WTC11 (cell line): ENCODE data around the gene WNT5B. TPM values are rescaled to one million over a fixed set of nuclear protein-coding genes. Genes with fewer than 3 reads are reported as not detected.

ENCODE experiments used
- ATAC-seq: fragments of 200-7000 bp; cut with Tn5 transposase; 2 replicates; pipeline ENCODE4 v1.10.0; 2021; ENCODE audit warnings: mild to moderate bottlenecking, moderate library complexity
- CTCF ChIA-PET: fragments of 300-600 bp; sonication (Branson Sonifier 250); formaldehyde crosslinking; loops from one replicate; lab custom pipeline; 2021; ENCODE audit warnings: antibody characterized with exemption; lab: Charles Lee
- POLR2A ChIA-PET: fragments of 350-600 bp; sonication (Branson Sonifier 250); formaldehyde crosslinking; loops from one replicate; lab custom pipeline; 2021; ENCODE audit warnings: antibody characterized with exemption; lab: Charles Lee
- DNase-seq: peaks from one replicate; pipeline ENCODE4 v3.0.0; 2021; ENCODE audit warnings: low spot score
- H3K27ac Mint-ChIP-seq: 2 replicates; pipeline ENCODE4 v1.8.0; 2021; ENCODE audit warnings: mixed read lengths
- H3K27me3 Mint-ChIP-seq: 2 replicates; pipeline ENCODE4 v1.8.0; 2021; ENCODE audit warnings: low read depth, mild to moderate bottlenecking, moderate library complexity, mixed read lengths
- H3K36me3 Mint-ChIP-seq: 2 replicates; pipeline ENCODE4 v1.8.0; 2021; ENCODE audit warnings: mixed read lengths
- H3K4me1 Mint-ChIP-seq: 2 replicates; pipeline ENCODE4 v1.8.0; 2022; ENCODE audit warnings: mixed read lengths
- H3K4me3 Mint-ChIP-seq: 2 replicates; pipeline ENCODE4 v1.8.0; 2021; ENCODE audit warnings: mild to moderate bottlenecking, moderate library complexity, mixed read lengths
- H3K9me3 Mint-ChIP-seq: 2 replicates; pipeline ENCODE4 v1.8.0; 2021; ENCODE audit warnings: mixed read lengths
- EMX1 ChIP-seq: fragments of 250-450 bp; sonication (Bioruptor Pico); IDR thresholded peaks from 2 replicates; pipeline ENCODE4 v1.8.0; 2021; ENCODE audit warnings: mild to moderate bottlenecking
- ETV6 ChIP-seq: sonication (generic); formaldehyde crosslinking; IDR thresholded peaks from 2 replicates; pipeline ENCODE4 v1.8.1; 2022; ENCODE audit warnings: mild to moderate bottlenecking, missing genetic modification reagents
- FOXP1 ChIP-seq: sonication (generic); formaldehyde crosslinking; IDR thresholded peaks from 2 replicates; pipeline ENCODE4 v1.8.0; 2022; ENCODE audit warnings: missing genetic modification reagents, mild to moderate bottlenecking, moderate library complexity, borderline replicate concordance
- GRHL2 ChIP-seq: fragments of 250-450 bp; sonication (Bioruptor Pico); IDR thresholded peaks from 2 replicates; pipeline ENCODE4 v1.8.0; 2022; ENCODE audit warnings: mild to moderate bottlenecking, moderate library complexity; ENCODE audit not compliant: insufficient replicate concordance, severe bottlenecking
- GTF2I ChIP-seq: fragments of 250-450 bp; sonication (Bioruptor Pico); conservative IDR thresholded peaks from 2 replicates; pipeline ENCODE4 v1.4.0; 2021; ENCODE audit warnings: mild to moderate bottlenecking
- MXD4 ChIP-seq: fragments of 250-450 bp; sonication (Bioruptor Pico); IDR thresholded peaks from 2 replicates; pipeline ENCODE4 v1.8.0; 2021; ENCODE audit warnings: mild to moderate bottlenecking, moderate library complexity, borderline replicate concordance
- RELA ChIP-seq: sonication (generic); formaldehyde crosslinking; IDR thresholded peaks from 2 replicates; pipeline ENCODE4 v1.8.1; 2022; ENCODE audit warnings: missing genetic modification reagents, mild to moderate bottlenecking, borderline replicate concordance
- SOX15 ChIP-seq: fragments of 250-450 bp; sonication (Bioruptor Pico); IDR thresholded peaks from 2 replicates; pipeline ENCODE4 v1.9.0; 2021; ENCODE audit warnings: mild to moderate bottlenecking
- SP1 ChIP-seq: sonication (generic); formaldehyde crosslinking; conservative IDR thresholded peaks from 2 replicates; pipeline ENCODE4 v1.8.1; 2022; ENCODE audit warnings: missing genetic modification reagents
- ZBTB21 ChIP-seq: sonication (generic); formaldehyde crosslinking; IDR thresholded peaks from 2 replicates; pipeline ENCODE4 v1.8.1; 2023; ENCODE audit warnings: mild to moderate bottlenecking, missing genetic modification reagents, borderline replicate concordance
- ZNF121 ChIP-seq: sonication (generic); formaldehyde crosslinking; IDR thresholded peaks from 2 replicates; pipeline ENCODE4 v1.8.0; 2023; ENCODE audit warnings: missing genetic modification reagents
- ZNF232 ChIP-seq: sonication (generic); formaldehyde crosslinking; IDR thresholded peaks from 2 replicates; pipeline ENCODE4 v1.8.0; 2022; ENCODE audit warnings: mild to moderate bottlenecking, missing genetic modification reagents
- ZNF416 ChIP-seq: fragments of 250-450 bp; sonication (Bioruptor Pico); IDR thresholded peaks from 2 replicates; pipeline ENCODE4 v1.9.0; 2021; ENCODE audit warnings: mild to moderate bottlenecking, inconsistent platforms
- ZNF423 ChIP-seq: fragments of 250-450 bp; sonication (Bioruptor Pico); IDR thresholded peaks from 2 replicates; pipeline ENCODE4 v2.1.2; 2022; ENCODE audit warnings: mild to moderate bottlenecking, moderate library complexity
- total RNA-seq: library from RNA; stranded (reverse); gene quantifications from 3 replicates; pipeline ENCODE4 v1.2.3, GENCODE V29; 2021
- TF ChIP-seq, protein P1 (sequence below): sonication (generic); formaldehyde crosslinking; IDR thresholded peaks from 2 replicates; pipeline ENCODE4 v1.8.0; 2023; ENCODE audit warnings: mild to moderate bottlenecking, missing genetic modification reagents
- TF ChIP-seq, protein P2 (sequence below): fragments of 250-450 bp; sonication (Bioruptor Pico); IDR thresholded peaks from 2 replicates; pipeline ENCODE4 v1.9.0; 2021; ENCODE audit warnings: moderate library complexity, mild to moderate bottlenecking, inconsistent platforms, borderline replicate concordance
- TF ChIP-seq, protein P3 (sequence below): fragments of 250-450 bp; sonication (Bioruptor Pico); IDR thresholded peaks from 2 replicates; pipeline ENCODE4 v1.8.0; 2021; ENCODE audit warnings: mild to moderate bottlenecking
- TF ChIP-seq, protein P4 (sequence below): sonication (generic); formaldehyde crosslinking; IDR thresholded peaks from 2 replicates; pipeline ENCODE4 v1.8.1; 2022; ENCODE audit warnings: mild to moderate bottlenecking, moderate library complexity, missing genetic modification reagents
- TF ChIP-seq, protein P5 (sequence below): sonication (generic); formaldehyde crosslinking; IDR thresholded peaks from 2 replicates; pipeline ENCODE4 v1.8.1; 2023; ENCODE audit warnings: mild to moderate bottlenecking, moderate library complexity, missing genetic modification reagents
- TF ChIP-seq, protein P6 (sequence below): sonication (generic); formaldehyde crosslinking; IDR thresholded peaks from 2 replicates; pipeline ENCODE4 v1.8.0; 2023; ENCODE audit warnings: missing genetic modification reagents, mild to moderate bottlenecking, borderline replicate concordance
- TF ChIP-seq, protein P7 (sequence below): sonication (generic); formaldehyde crosslinking; IDR thresholded peaks from 2 replicates; pipeline ENCODE4 v1.8.0; 2023; ENCODE audit warnings: missing genetic modification reagents
- TF ChIP-seq, protein P8 (sequence below): sonication (generic); formaldehyde crosslinking; IDR thresholded peaks from 2 replicates; pipeline ENCODE4 v1.8.1; 2023; ENCODE audit warnings: mild to moderate bottlenecking, missing genetic modification reagents, moderate library complexity

WNT5B gene
- total RNA-seq, 1 experiment from 2014 or later: 4.5 TPM

DNA sequence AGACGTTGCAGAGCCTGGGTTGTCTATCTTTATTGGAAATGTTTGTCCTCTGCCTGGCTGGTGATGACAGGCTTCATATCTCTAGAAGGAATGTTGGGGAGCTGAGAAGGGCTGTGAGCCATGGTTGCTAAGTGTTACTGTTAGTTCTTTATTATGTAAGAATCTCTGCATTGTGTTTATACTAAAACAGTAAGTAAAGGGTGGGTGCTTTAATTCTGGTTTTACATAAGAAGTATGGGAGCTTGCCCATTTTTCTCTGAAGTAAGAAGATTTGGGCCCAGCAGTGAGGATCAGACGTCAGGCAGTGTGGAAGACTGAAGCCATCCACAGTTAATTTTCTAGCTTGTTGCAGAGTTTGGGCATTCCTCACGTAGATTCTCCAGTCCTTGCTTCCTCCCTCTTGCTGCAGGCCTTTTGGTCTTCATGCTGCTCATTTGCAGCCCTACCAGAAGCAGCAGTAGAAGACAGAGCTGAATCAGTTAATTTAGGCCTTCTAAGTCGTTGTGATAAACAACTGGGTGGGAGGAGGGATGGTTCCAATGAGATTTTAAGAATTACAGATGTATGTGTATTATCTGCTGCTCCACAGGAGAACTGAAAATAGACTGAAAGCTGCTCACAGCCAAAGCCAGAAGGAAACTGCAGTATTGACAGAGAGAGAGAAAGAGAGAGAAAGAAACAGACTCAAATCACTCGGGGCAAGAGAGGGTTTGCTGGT lies 21.4 kb downstream of the WNT5B start (continued):
- TF ChIP-seq, protein P1, sequence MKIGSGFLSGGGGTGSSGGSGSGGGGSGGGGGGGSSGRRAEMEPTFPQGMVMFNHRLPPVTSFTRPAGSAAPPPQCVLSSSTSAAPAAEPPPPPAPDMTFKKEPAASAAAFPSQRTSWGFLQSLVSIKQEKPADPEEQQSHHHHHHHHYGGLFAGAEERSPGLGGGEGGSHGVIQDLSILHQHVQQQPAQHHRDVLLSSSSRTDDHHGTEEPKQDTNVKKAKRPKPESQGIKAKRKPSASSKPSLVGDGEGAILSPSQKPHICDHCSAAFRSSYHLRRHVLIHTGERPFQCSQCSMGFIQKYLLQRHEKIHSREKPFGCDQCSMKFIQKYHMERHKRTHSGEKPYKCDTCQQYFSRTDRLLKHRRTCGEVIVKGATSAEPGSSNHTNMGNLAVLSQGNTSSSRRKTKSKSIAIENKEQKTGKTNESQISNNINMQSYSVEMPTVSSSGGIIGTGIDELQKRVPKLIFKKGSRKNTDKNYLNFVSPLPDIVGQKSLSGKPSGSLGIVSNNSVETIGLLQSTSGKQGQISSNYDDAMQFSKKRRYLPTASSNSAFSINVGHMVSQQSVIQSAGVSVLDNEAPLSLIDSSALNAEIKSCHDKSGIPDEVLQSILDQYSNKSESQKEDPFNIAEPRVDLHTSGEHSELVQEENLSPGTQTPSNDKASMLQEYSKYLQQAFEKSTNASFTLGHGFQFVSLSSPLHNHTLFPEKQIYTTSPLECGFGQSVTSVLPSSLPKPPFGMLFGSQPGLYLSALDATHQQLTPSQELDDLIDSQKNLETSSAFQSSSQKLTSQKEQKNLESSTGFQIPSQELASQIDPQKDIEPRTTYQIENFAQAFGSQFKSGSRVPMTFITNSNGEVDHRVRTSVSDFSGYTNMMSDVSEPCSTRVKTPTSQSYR: no peak
- TF ChIP-seq ZNF232: no peak
- no peak for TF ChIP-seq ZNF416
- TF ChIP-seq ZNF423: no peak

DNA sequence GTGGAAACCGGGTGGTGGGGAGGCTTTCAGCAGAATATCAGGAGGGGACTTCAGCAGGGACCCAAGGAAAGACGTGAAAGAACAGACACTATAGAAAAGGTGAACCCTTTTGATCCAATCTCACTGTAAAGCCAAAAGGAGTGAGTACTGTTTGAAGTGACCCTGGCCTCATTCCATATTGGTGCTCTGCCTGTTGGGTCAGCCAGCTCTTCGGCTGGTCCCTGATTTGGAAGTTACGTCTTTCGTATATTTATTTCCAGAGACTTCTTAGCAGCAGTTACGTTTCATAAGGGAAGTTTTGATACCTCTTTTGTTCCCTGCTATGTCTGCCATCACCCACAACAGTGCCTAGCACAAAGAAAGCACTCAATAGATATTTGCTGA lies 21.9 kb downstream of the WNT5B start:
- Mint-ChIP-seq H3K9me3 (no peaks in the 10 kb centered on the region), H3K4me3 (no peak overlapping the region), H3K27ac (no peak overlapping the region), H3K36me3 (no peaks in the 10 kb centered on the region), H3K4me1 (peaks cover 12% of the 10 kb centered on the region)
- POLR2A ChIA-PET: no interaction called here
- DNase-seq (no peak), ATAC-seq (no peak)
- CTCF ChIA-PET: interaction anchor here (0.9 to 3.4 kb wide), 8 partner anchors 8 to 289 kb away, joined by 3 to 34 read pairs (median 10); partner anchors contain the start of gene WNT5B
- TF ChIP-seq, protein P2, sequence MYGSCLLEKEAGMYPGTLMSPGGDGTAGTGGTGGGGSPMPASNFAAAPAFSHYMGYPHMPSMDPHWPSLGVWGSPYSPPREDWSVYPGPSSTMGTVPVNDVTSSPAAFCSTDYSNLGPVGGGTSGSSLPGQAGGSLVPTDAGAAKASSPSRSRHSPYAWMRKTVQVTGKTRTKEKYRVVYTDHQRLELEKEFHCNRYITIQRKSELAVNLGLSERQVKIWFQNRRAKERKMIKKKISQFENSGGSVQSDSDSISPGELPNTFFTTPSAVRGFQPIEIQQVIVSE (CRISPR knock-in tag): no peak
- TF ChIP-seq, protein P3, sequence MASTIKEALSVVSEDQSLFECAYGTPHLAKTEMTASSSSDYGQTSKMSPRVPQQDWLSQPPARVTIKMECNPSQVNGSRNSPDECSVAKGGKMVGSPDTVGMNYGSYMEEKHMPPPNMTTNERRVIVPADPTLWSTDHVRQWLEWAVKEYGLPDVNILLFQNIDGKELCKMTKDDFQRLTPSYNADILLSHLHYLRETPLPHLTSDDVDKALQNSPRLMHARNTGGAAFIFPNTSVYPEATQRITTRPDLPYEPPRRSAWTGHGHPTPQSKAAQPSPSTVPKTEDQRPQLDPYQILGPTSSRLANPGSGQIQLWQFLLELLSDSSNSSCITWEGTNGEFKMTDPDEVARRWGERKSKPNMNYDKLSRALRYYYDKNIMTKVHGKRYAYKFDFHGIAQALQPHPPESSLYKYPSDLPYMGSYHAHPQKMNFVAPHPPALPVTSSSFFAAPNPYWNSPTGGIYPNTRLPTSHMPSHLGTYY: no peak
- no peak for TF ChIP-seq RELA (CRISPR knock-in tag)
- no peak for TF ChIP-seq SOX15
- TF ChIP-seq, protein P4, sequence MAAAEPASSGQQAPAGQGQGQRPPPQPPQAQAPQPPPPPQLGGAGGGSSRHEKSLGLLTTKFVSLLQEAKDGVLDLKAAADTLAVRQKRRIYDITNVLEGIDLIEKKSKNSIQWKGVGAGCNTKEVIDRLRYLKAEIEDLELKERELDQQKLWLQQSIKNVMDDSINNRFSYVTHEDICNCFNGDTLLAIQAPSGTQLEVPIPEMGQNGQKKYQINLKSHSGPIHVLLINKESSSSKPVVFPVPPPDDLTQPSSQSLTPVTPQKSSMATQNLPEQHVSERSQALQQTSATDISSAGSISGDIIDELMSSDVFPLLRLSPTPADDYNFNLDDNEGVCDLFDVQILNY: no peak
- no peak for TF ChIP-seq FOXP1 (CRISPR knock-in tag)
- TF ChIP-seq EMX1: no peak
- no peak for TF ChIP-seq SP1 (CRISPR knock-in tag)
- TF ChIP-seq, protein P5, sequence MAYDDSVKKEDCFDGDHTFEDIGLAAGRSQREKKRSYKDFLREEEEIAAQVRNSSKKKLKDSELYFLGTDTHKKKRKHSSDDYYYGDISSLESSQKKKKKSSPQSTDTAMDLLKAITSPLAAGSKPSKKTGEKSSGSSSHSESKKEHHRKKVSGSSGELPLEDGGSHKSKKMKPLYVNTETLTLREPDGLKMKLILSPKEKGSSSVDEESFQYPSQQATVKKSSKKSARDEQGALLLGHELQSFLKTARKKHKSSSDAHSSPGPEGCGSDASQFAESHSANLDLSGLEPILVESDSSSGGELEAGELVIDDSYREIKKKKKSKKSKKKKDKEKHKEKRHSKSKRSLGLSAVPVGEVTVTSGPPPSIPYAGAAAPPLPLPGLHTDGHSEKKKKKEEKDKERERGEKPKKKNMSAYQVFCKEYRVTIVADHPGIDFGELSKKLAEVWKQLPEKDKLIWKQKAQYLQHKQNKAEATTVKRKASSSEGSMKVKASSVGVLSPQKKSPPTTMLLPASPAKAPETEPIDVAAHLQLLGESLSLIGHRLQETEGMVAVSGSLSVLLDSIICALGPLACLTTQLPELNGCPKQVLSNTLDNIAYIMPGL (CRISPR knock-in tag): no peak
- no peak for TF ChIP-seq ETV6 (CRISPR knock-in tag)
- TF ChIP-seq, protein P6, sequence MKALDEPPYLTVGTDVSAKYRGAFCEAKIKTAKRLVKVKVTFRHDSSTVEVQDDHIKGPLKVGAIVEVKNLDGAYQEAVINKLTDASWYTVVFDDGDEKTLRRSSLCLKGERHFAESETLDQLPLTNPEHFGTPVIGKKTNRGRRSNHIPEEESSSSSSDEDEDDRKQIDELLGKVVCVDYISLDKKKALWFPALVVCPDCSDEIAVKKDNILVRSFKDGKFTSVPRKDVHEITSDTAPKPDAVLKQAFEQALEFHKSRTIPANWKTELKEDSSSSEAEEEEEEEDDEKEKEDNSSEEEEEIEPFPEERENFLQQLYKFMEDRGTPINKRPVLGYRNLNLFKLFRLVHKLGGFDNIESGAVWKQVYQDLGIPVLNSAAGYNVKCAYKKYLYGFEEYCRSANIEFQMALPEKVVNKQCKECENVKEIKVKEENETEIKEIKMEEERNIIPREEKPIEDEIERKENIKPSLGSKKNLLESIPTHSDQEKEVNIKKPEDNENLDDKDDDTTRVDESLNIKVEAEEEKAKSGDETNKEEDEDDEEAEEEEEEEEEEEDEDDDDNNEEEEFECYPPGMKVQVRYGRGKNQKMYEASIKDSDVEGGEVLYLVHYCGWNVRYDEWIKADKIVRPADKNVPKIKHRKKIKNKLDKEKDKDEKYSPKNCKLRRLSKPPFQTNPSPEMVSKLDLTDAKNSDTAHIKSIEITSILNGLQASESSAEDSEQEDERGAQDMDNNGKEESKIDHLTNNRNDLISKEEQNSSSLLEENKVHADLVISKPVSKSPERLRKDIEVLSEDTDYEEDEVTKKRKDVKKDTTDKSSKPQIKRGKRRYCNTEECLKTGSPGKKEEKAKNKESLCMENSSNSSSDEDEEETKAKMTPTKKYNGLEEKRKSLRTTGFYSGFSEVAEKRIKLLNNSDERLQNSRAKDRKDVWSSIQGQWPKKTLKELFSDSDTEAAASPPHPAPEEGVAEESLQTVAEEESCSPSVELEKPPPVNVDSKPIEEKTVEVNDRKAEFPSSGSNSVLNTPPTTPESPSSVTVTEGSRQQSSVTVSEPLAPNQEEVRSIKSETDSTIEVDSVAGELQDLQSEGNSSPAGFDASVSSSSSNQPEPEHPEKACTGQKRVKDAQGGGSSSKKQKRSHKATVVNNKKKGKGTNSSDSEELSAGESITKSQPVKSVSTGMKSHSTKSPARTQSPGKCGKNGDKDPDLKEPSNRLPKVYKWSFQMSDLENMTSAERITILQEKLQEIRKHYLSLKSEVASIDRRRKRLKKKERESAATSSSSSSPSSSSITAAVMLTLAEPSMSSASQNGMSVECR: no peak
- TF ChIP-seq, protein P7, sequence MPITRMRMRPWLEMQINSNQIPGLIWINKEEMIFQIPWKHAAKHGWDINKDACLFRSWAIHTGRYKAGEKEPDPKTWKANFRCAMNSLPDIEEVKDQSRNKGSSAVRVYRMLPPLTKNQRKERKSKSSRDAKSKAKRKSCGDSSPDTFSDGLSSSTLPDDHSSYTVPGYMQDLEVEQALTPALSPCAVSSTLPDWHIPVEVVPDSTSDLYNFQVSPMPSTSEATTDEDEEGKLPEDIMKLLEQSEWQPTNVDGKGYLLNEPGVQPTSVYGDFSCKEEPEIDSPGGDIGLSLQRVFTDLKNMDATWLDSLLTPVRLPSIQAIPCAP (CRISPR knock-in tag): no peak
- TF ChIP-seq ZBTB21 (CRISPR knock-in tag): no peak
- TF ChIP-seq MXD4 (CRISPR knock-in tag): no peak
- TF ChIP-seq, protein P8, sequence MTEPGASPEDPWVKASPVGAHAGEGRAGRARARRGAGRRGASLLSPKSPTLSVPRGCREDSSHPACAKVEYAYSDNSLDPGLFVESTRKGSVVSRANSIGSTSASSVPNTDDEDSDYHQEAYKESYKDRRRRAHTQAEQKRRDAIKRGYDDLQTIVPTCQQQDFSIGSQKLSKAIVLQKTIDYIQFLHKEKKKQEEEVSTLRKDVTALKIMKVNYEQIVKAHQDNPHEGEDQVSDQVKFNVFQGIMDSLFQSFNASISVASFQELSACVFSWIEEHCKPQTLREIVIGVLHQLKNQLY (CRISPR knock-in tag): no peak
- TF ChIP-seq GTF2I: no peak
- TF ChIP-seq ZNF121: no peak
- no peak for TF ChIP-seq GRHL2 (CRISPR knock-in tag)
- no peak for TF ChIP-seq ZNF416
- TF ChIP-seq, all 79 proteins: peak for 0
- no peaks in the 10 kb centered on the region for H3K27me3 Mint-ChIP-seq
